HG03521 (cell line): ENCODE results near the gene MYO1D.
"Not testable (repeated sequence)": the region's sequence is repeated elsewhere in the genome, so short reads cannot be mapped to it uniquely, and the experiment has no call there.

Experiments
- ATAC-seq: cut with Tn5 transposase; IDR thresholded peaks from one replicate; pipeline ENCODE4 v1.9.1; 2021; ENCODE audit warnings: mild to moderate bottlenecking, moderate library complexity; ENCODE audit not compliant: unreplicated experiment

Gene MYO1D

GRCh38 chr17:32693194-32693897 is 183.6 kb downstream of the MYO1D start:
- ATAC-seq, result no peak

DNA sequence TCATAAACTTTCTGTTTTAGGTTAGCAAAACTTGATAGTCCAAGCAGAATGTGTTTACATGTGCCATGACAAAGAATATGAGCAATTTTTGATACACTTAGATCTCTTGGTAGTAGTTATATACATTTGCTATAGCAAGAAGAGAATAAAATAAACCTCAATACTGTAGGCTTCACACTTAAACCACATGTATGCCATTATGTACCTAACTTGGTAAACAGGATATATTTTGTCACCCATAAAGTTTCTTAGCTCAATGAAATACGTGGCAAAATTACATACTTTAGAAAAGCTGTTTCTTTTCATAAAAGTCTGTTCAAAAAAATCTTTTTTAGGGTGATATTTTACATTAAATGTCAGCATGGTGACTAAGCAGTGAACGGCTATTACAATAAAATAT is 184.7 kb downstream of the MYO1D start:
- no peak for ATAC-seq

- ATAC-seq, result no peak
These were observed 187.6 kb downstream of the MYO1D start for GRCh38 chr17:32689348-32689747.

GRCh38 chr17:32688221-32688620 is 188.7 kb downstream of the MYO1D start:
- no peak for ATAC-seq

DNA sequence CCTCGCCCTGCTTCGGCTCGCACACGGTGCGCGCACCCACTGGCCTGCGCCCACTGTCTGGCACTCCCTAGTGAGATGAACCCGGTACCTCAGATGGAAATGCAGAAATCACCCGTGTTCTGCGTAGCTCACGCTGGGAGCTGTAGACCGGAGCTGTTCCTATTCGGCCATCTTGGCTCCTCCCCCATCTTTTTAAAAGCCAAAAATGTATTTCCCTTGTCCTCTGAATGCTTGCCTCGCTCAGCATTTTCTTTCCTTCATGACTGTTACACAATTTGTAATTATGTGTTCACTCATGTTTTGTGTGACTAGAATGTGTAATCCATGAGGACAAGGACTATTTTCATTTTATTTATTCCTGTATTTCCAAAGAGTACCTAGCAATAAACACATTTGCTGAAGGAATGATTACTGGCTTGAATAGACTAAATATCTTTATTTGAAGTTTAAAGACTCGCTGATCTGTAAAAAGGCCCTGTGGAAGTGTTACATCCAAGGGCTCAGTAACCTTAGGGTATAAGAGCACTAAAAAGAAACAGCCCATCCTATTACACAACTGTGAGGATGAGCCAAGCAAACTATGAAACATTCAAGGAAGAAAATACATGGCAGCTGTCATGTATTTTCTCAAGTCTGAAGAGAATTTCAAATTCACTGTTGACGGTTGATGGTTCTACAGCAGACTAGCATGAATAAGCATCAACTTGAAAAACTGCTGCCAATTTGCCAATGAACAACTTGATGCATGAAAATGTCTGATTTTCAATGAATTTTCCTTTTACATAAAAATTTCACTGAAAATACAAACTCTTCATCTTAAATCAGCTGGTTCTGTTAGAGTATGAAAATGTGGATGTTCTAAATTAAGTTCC is 192.6 kb downstream of the MYO1D start:
- no peak for ATAC-seq

- ATAC-seq, result no peak
These were observed 203.0 kb downstream of the MYO1D start for GRCh38 chr17:32673964-32674363.

DNA sequence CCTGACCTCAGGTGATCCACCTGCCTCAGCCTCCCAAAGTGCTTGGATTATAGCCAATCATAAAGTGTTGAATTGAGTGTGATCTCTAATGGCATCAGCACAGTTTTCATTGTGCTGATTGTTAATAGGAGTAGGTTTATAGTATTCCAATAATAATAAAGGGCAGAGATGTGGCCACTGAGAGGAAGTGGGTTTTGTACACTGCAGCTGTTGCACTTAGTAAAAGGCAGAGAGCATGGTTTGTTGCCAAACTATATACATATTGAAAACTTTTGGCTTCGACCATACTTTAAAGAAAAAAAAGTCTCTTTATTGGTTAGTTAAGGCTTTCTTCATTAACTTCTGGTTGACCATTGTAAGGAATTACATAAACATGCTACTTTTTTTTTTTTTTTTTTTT is 204.2 kb downstream of the MYO1D start:
- ATAC-seq, result no peak

DNA sequence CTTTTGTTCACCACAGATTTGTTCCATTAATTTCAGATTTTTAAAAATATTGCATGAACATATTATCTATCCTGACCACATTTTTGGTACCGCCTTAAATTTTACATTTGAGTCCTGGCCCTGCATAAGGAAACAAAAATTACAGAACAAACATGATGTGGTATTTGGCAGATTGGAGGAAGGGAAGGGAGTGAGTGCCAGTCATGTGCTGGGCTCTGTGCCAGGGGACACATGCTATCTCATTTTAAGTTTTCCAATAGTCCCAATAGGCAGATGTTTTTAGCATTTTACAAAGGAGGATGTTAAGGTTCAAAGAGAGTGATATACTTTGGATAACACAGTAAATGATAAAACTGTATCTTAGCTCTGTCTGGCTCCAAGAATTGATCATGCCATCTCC is 205.0 kb downstream of the MYO1D start:
- no peak for ATAC-seq

GRCh38 chr17:32664936-32665583 is 211.9 kb downstream of the MYO1D start:
- no peak for ATAC-seq

DNA sequence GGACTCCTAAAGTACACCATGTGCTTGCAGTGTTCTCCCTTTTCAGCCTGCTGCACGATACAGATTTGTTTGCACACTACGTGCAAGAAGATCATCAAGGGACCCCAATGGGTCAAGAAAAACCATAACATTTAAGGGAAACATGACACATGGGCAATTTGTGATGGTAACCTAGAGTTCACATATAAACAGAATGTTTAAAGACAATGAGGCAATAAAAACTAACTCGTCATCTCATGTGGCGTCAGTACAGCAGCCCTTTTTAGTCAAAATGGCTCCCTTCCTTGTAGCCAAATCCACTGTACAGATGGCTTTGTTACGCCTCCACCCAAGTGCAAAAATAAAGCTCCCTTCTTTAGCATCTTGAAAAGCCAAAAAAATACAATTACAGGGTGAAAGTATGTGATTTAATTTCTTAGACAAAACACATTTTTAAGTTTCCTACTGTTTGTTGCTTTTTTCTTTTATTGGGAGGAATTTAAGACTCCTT is 216.4 kb downstream of the MYO1D start:
- no peak for ATAC-seq

DNA sequence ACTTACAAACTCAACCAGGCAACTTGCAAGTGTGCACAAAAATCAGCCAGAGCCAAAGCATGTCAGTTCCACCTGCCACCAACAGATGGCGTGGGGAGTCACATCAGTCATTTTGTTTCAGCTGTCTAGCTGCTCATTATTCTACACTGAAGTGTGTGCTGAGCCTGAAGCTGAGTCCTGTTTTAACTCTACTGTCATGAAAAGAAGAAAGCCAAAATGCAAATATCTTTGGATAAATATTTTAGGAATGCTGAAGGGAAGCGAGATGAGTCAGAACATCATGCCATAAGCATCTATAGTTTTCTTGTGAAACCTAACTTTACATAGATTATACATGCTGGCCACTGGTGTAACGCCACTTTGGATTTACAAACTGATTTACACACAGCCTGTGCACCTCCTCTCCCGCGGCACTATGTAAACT is 217.5 kb downstream of the MYO1D start:
- no peak for ATAC-seq

DNA sequence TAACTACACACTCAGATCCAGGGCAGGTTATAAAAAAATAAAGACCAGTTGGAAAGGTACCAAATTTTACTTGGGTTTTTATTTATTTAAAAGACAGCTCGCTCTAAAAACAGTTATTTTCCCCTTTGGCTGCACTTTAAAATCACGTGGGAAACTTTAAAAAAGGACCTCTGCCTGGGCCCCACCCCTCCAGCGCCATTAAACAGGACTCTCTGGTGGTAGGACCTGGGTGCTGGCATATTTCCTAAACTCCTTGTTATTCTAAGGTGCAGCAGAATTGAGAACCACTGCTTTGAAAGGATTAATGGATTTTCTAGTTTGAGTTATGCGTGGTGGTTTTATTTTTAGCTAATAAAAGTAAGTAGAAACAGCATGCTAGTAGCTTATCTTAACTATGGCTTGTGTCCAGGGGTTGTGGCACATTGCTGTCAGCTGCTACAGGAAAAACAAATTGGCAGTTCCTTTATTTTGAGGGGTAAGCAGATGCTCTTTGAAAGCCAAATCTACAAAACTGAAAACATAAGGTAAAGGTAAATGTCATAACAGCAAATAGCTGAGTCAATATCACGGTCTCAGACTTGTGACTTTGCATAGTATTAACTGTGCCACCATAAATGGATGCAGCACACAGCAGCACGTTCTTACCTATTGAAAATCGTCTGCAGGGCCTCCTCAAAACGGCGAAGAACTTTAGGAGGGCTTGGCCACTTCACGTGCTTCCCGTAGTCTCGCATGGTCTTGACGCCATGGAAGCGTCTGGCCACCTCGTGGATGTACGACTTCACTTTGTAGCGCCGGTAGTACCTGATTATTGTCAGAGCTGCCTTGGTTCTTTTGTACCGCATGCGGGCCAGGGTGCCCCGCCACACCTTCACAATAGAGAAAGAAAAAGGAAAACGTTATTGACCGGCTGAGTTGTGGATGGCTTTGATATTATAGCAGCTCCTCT is 218.2 kb downstream of the MYO1D start:
- ATAC-seq, result no peak

DNA sequence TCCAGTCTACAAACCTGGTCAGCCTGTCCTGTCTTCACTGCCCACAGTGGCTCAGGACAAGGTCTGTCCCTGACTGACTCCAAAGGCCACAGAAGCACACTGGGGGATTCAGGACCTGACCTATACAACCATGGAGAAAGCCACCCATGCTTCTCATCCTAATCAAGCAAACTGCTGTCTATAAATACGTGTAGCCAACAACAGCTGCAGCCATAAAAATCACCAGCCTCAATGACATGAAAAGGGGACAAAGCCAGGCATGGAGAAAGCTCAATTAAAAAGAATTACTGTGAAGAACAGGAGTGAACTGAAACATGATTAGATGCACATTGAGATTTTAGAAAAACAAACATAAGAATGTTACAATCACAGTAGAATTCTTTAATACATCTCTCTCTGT is 220.0 kb downstream of the MYO1D start:
- no peak for ATAC-seq

DNA sequence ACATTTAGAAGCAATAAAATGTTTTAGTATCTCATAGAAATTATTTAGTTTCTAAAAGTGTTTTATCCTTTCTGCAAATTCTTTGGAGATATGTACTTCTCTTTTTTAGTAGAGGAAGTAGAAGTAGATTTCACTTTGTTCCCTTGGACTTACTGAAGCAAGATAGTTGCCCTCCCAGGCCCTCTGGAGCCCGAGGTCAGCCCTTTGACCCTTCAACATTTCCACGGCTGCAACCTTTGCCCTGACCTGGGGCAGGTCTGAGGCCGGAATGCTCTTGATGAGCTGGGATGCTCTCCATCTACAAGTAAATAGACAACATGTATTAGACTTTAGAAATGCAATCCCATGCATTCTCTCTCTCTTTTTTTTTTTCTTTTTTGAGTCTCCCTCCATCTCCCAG is 222.6 kb downstream of the MYO1D start:
- no peak for ATAC-seq

GRCh38 chr17:32651084-32651483 is 225.8 kb downstream of the MYO1D start:
- no peak for ATAC-seq

GRCh38 chr17:32648450-32648849 is 228.5 kb downstream of the MYO1D start:
- no peak for ATAC-seq

- ATAC-seq, result no peak
These were observed 230.0 kb downstream of the MYO1D start for GRCh38 chr17:32646941-32647340.

DNA sequence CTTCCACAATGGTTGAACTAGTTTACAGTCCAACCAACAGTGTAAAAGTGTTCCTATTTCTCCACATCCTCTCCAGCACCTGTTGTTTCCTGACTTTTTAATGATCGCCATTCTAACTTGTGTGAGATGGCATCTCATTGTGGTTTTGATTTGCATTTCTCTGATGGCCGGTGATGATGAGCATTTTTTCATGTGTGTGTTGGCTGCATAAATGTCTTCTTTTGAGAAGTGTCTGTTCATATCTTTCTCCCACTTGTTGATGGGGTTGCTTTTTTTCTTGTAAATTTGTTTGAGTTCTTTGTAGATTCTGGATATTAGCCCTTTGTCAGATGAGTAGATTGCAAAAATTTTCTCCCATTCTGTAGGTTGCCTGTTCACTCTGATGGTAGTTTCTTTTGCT is 235.4 kb downstream of the MYO1D start:
- not testable (repeated sequence) for ATAC-seq

DNA sequence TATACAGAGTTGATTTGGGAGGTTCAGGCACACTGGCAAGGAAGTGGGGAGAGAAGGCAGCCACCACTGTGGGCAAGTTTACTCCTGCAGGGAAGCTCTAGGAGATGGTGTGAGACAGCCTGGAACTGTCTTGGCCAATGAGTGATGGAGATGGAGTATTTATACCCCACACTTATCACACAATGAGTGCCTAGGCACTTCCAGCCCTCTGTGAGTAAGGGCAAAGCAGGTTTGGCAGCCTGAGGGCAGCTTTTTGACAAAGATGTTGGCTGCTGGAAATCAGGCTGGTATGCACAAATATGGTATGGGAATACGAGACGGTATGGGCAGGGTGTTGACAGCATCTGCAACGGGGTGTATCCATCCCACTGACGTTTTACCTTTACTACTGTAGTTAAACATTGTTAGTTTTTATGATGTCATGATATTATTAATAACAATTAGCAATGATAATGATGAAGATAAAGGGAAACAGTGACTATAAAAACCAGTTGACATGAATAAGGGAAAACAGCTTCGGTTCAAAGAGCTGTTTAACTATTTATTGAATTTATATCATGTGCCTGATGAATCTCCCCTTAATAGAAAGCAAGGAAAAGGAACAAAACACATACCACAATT is 240.2 kb downstream of the MYO1D start:
- no peak for ATAC-seq

DNA sequence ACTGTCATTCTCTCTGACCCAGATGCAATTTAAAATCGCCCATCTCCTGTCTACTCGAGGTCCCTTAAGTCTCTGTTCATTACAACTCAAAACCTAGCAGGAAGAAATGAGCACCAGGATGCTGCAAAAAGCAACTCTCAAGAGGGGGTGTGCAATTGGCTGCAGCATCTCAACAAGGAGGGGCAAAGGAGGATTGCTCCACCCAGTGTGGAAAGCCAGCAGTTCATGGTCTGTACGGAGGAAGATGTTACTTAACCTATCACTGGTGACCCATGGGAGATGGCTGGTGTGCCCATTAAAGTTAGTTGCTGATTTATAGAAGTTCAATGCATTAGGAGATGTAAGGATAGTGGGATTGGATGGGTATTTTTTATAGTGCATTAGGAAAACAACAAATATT is 242.8 kb downstream of the MYO1D start:
- ATAC-seq, result no peak
